Thymus (tissue), 11 donors: ENCODE results near the gene NVL. TPM values are rescaled to one million over a fixed set of nuclear protein-coding genes. Genes with fewer than 3 reads are reported as not detected.

Experiments
- DNase-seq, 9 donors: peaks; one replicate each; pipeline ENCODE4 v3.0.0-alpha.2; 2013; ENCODE audit warnings: low spot score in 9 of 9, low read depth in 6 of 9, missing footprints in 1 of 9
- H3K27ac ChIP-seq, 2 donors: one replicate each; pipeline ENCODE4 v1.5.1; 2013; ENCODE audit warnings: control low read depth in 1 of 2, low read depth in 1 of 2, low read length in 1 of 2, mild to moderate bottlenecking in 1 of 2, moderate library complexity in 1 of 2
- H3K27me3 ChIP-seq, 2 donors: one replicate each; pipeline ENCODE4 v1.5.1; 2013; ENCODE audit warnings: low read length in 1 of 2; ENCODE audit not compliant: control insufficient read depth in 2 of 2, insufficient read depth in 1 of 2
- H3K36me3 ChIP-seq, 2 donors: one replicate each; pipeline ENCODE4 v1.5.1; 2013; ENCODE audit warnings: low read length in 1 of 2, mild to moderate bottlenecking in 1 of 2, moderate library complexity in 1 of 2; ENCODE audit not compliant: control insufficient read depth in 2 of 2, insufficient read depth in 2 of 2
- H3K4me1 ChIP-seq, 2 donors: one replicate each; pipeline ENCODE4 v1.5.1; 2013; ENCODE audit warnings: low read length in 2 of 2; ENCODE audit not compliant: control insufficient read depth in 2 of 2, insufficient read depth in 2 of 2
- H3K4me3 ChIP-seq, 2 donors: one replicate each; pipeline ENCODE4 v1.5.1; 2013; ENCODE audit warnings: low read length in 2 of 2, control low read depth in 1 of 2, mild to moderate bottlenecking in 1 of 2
- H3K9me3 ChIP-seq, 2 donors: one replicate each; pipeline ENCODE4 v1.5.1; 2013; ENCODE audit warnings: low read length in 1 of 2, mild to moderate bottlenecking in 1 of 2; ENCODE audit not compliant: control insufficient read depth in 2 of 2, insufficient read depth in 1 of 2
- WGBS: extraction: QIAGEN DNeasy Blood & Tissue Kit; methylation state at CpG from one replicate; pipeline ENCODE4 v1.1.7; 2013; 5-methylcytosine and 5-hydroxymethylcytosine counted together
- polyA plus RNA-seq: library from polyadenylated mRNA; stranded (reverse); fragments of 200-250 nt; gene quantifications from one replicate; pipeline ENCODE4 v1.2.3, GENCODE V29; 2013
- total RNA-seq: library from RNA; stranded (reverse); fragments of 120-200 nt; gene quantifications from one replicate; pipeline ENCODE4 v1.2.4, GENCODE V29; 2013
- donor health status: healthy.

NVL gene
- total and polyA plus RNA-seq, 2 donors = 26.8 to 55.1 TPM

- H3K36me3 ChIP-seq = peaks cover 46 to 72% of the 10 kb centered on the region in 2 donors
Observed at GRCh38 chr1:224300346-224300745, 29.6 kb downstream of the NVL start.

GRCh38 chr1:224298346-224299330 is 31.3 kb downstream of the NVL start:
- no peak for DNase-seq
- Histone ChIP-seq H3K4me3 (no peak overlapping the region), H3K4me1 (no peaks in the 10 kb centered on the region), H3K36me3 (peaks cover 51 to 71% of the 10 kb centered on the region in 2 donors), H3K27me3 (no peaks in the 10 kb centered on the region), H3K9me3 (no peaks in the 10 kb centered on the region), H3K27ac (no peak overlapping the region)
- 97% methylated on average over 8 of the region's 8 CpGs for WGBS

More at GRCh38 chr1:224300346-224300745, 29.6 kb downstream of the NVL start:
- Histone ChIP-seq H3K4me1 (no peaks in the 10 kb centered on the region), H3K27ac (no peak overlapping the region), H3K4me3 (no peak overlapping the region), H3K27me3 (no peaks in the 10 kb centered on the region), H3K9me3 (no peaks in the 10 kb centered on the region)
- DNase-seq = no peak
- WGBS = 95% methylated on average over 2 of the region's 2 CpGs

GRCh38 chr1:224294775-224295174 is 35.2 kb downstream of the NVL start:
- Histone ChIP-seq H3K4me1 (no peaks in the 10 kb centered on the region), H3K27ac (no peak overlapping the region), H3K27me3 (no peaks in the 10 kb centered on the region), H3K36me3 (peaks cover 38 to 67% of the 10 kb centered on the region in 2 donors), H3K9me3 (no peaks in the 10 kb centered on the region), H3K4me3 (no peak overlapping the region)
- DNase-seq = no peak
- 100% methylated on average over 1 of the region's 1 CpG for WGBS

GRCh38 chr1:224292419-224292818 is 37.6 kb downstream of the NVL start:
- WGBS = 97% methylated on average over 3 of the region's 3 CpGs

GRCh38 chr1:224289396-224289795 is 40.6 kb downstream of the NVL start:
- H3K4me3 ChIP-seq = no peak overlapping the region
- H3K27ac ChIP-seq = no peak overlapping the region
- H3K4me1 ChIP-seq = no peaks in the 10 kb centered on the region
- peaks cover 18 to 56% of the 10 kb centered on the region in 2 donors for H3K36me3 ChIP-seq
- H3K9me3 ChIP-seq = no peaks in the 10 kb centered on the region
- DNase-seq = no peak
- 97% methylated on average over 1 of the region's 1 CpG for WGBS
- no peaks in the 10 kb centered on the region for H3K27me3 ChIP-seq

More at GRCh38 chr1:224292419-224292818, 37.6 kb downstream of the NVL start:
- Histone ChIP-seq H3K36me3 (peaks cover 28 to 64% of the 10 kb centered on the region in 2 donors), H3K27ac (no peak overlapping the region), H3K4me1 (no peaks in the 10 kb centered on the region), H3K27me3 (no peaks in the 10 kb centered on the region), H3K4me3 (no peak overlapping the region), H3K9me3 (no peaks in the 10 kb centered on the region)
- DNase-seq = no peak

- H3K27ac ChIP-seq = no peak overlapping the region
- peaks cover 16 to 43% of the 10 kb centered on the region in 2 donors for H3K36me3 ChIP-seq
- no peaks in the 10 kb centered on the region for H3K9me3 ChIP-seq
- no peaks in the 10 kb centered on the region for H3K27me3 ChIP-seq
- no peak overlapping the region for H3K4me3 ChIP-seq
- DNase-seq = no peak
- H3K4me1 ChIP-seq = no peaks in the 10 kb centered on the region
- 98% methylated on average over 2 of the region's 2 CpGs for WGBS
Observed at GRCh38 chr1:224287714-224288113, 42.3 kb downstream of the NVL start.

- 99% methylated on average over 3 of the region's 3 CpGs for WGBS
- no peak overlapping the region for H3K27ac ChIP-seq
- H3K4me1 ChIP-seq = no peaks in the 10 kb centered on the region
- H3K9me3 ChIP-seq = no peaks in the 10 kb centered on the region
- no peaks in the 10 kb centered on the region for H3K27me3 ChIP-seq
- no peak for DNase-seq
- peaks cover 10 to 19% of the 10 kb centered on the region in 2 donors for H3K36me3 ChIP-seq
- H3K4me3 ChIP-seq = no peak overlapping the region
Observed at GRCh38 chr1:224282140-224282539, 47.8 kb downstream of the NVL start.

GRCh38 chr1:224276771-224277487 is 53.0 kb downstream of the NVL start:
- DNase-seq = no peak
- Histone ChIP-seq H3K36me3 (peaks cover 7 to 10% of the 10 kb centered on the region in 2 donors), H3K27ac (no peak overlapping the region), H3K4me1 (no peaks in the 10 kb centered on the region), H3K27me3 (no peaks in the 10 kb centered on the region), H3K9me3 (no peaks in the 10 kb centered on the region), H3K4me3 (no peak overlapping the region)
- WGBS = 97% methylated on average over 3 of the region's 3 CpGs
